ENCODE data around the gene FAM163B. TPM values are rescaled to one million over a fixed set of nuclear protein-coding genes. Genes with fewer than 3 reads are reported as not detected.

Gene FAM163B
- polyA plus RNA-seq, 1 donor (not counting 4 experiments of a cell fraction or from before 2014, with no cell fraction given) = not detected

GRCh38 chr9:133587051-133587450 lies 22.1 kb downstream of the FAM163B start:
- Histone ChIP-seq H3K27ac (ENCODE audit: control insufficient read depth, insufficient read depth, low read length) (no peak overlapping the region), H3K9me3 (ENCODE audit: control insufficient read depth, low read depth, low read length) (peaks cover 4% of the 10 kb centered on the region), H3K36me3 (ENCODE audit: control insufficient read depth in 2 of 2, extremely low read depth in 1 of 2, insufficient read depth in 2 of 2, low read length in 2 of 2) (no peaks in the 10 kb centered on the region), H3K4me3 (ENCODE audit: control insufficient read depth in 2 of 3, extremely low read depth in 1 of 3, insufficient read depth in 2 of 3, low read depth in 1 of 3, low read length in 3 of 3) (no peak overlapping the region), H3K27me3 (ENCODE audit: control insufficient read depth, extremely low read depth, insufficient read depth, low read length) (peaks cover 40% of the 10 kb centered on the region), H2AFZ (ENCODE audit: control insufficient read depth, low read length) (no peak overlapping the region), H4K20me1 (ENCODE audit: control insufficient read depth, extremely low read depth, insufficient read depth, low read length) (no peaks in the 10 kb centered on the region), H3K4me2 (ENCODE audit: control insufficient read depth, extremely low read depth, insufficient read depth, low read depth, low read length) (no peak overlapping the region), H3K9ac (ENCODE audit: control insufficient read depth, extremely low read depth, insufficient read depth, low read length) (no peak overlapping the region), H3K79me2 (ENCODE audit: control insufficient read depth, insufficient read depth, low read length) (no peaks in the 10 kb centered on the region), H3K4me1 (ENCODE audit: control insufficient read depth, extremely low read depth, insufficient read depth, low read length) (no peaks in the 10 kb centered on the region), H3K9me1 (ENCODE audit: control insufficient read depth, extremely low read depth, insufficient read depth, low read length) (no peaks in the 10 kb centered on the region)
- DNase-seq (ENCODE audit: low read depth, low spot score) (no peak), FAIRE-seq (no peak)
- dilution Hi-C loops (cut with MboI; ENCODE audit: extremely low pct_ligation_motif_present, low sequenced_read_pairs) = no loop called here
- TF ChIP-seq CTCF (optimal IDR thresholded peaks at IDR 0.05 in 1 of 3, IDR thresholded peaks at IDR 0.05 in 1 of 3, conservative IDR thresholded peaks at IDR 0.05 in 1 of 3; ENCODE audit: extremely low read depth in 1 of 3, insufficient read depth in 2 of 3, low read length in 3 of 3) = no peak
- no peak for TF ChIP-seq EZH2 (IDR thresholded peaks at IDR 0.05; ENCODE audit: low read length)

- Histone ChIP-seq H3K79me2 (ENCODE audit: control insufficient read depth, insufficient read depth, low read length) (no peaks in the 10 kb centered on the region), H3K9me1 (ENCODE audit: control insufficient read depth, extremely low read depth, insufficient read depth, low read length) (no peaks in the 10 kb centered on the region), H3K4me1 (ENCODE audit: control insufficient read depth, extremely low read depth, insufficient read depth, low read length) (no peaks in the 10 kb centered on the region), H3K27ac (ENCODE audit: control insufficient read depth, insufficient read depth, low read length) (no peak overlapping the region), H3K4me3 (ENCODE audit: control insufficient read depth in 2 of 3, extremely low read depth in 1 of 3, insufficient read depth in 2 of 3, low read depth in 1 of 3, low read length in 3 of 3) (no peak overlapping the region), H3K9ac (ENCODE audit: control insufficient read depth, extremely low read depth, insufficient read depth, low read length) (no peak overlapping the region), H3K9me3 (ENCODE audit: control insufficient read depth, low read depth, low read length) (peaks cover 4% of the 10 kb centered on the region), H2AFZ (ENCODE audit: control insufficient read depth, low read length) (no peak overlapping the region), H4K20me1 (ENCODE audit: control insufficient read depth, extremely low read depth, insufficient read depth, low read length) (no peaks in the 10 kb centered on the region), H3K27me3 (ENCODE audit: control insufficient read depth, extremely low read depth, insufficient read depth, low read length) (peaks cover 43% of the 10 kb centered on the region), H3K4me2 (ENCODE audit: control insufficient read depth, extremely low read depth, insufficient read depth, low read depth, low read length) (no peak overlapping the region), H3K36me3 (ENCODE audit: control insufficient read depth in 2 of 2, extremely low read depth in 1 of 2, insufficient read depth in 2 of 2, low read length in 2 of 2) (no peaks in the 10 kb centered on the region)
- TF ChIP-seq CTCF (optimal IDR thresholded peaks at IDR 0.05 in 1 of 3, IDR thresholded peaks at IDR 0.05 in 1 of 3, conservative IDR thresholded peaks at IDR 0.05 in 1 of 3; ENCODE audit: extremely low read depth in 1 of 3, insufficient read depth in 2 of 3, low read length in 3 of 3) = no peak
- TF ChIP-seq EZH2 (IDR thresholded peaks at IDR 0.05; ENCODE audit: low read length) = no peak
- no peak for DNase-seq (ENCODE audit: low read depth, low spot score)
- FAIRE-seq = no peak
- dilution Hi-C loops (cut with MboI; ENCODE audit: extremely low pct_ligation_motif_present, low sequenced_read_pairs) = no loop called here
These were observed 23.5 kb downstream of the FAM163B start for GRCh38 chr9:133585481-133586351.

Data from keratinocyte (primary cell).